SK-N-SH (cell line): ENCODE measurements around the gene CACNA2D3. TPM values are rescaled to one million over a fixed set of nuclear protein-coding genes. Genes with fewer than 3 reads are reported as not detected.

Experiments used
- CTCF ChIA-PET: fragments of 300-600, 350-600 bp; formaldehyde crosslinking; extraction: SDS; loops from one replicate; lab custom pipeline; 2021; lab: Yijun Ruan, JAX
- POLR2A ChIA-PET: fragments of 350-600 bp; sonication (Branson Sonifier 250); formaldehyde crosslinking; extraction: SDS; loops from one replicate; lab custom pipeline; 2020; ENCODE audit warnings: antibody characterized with exemption, inconsistent platforms; lab: Yijun Ruan, JAX
- DNase-seq: peaks from one replicate; pipeline ENCODE4 v3.0.0; 2012
- H2AFZ ChIP-seq: fragments of 200-600 bp; sonication (generic); 2 replicates; pipeline ENCODE4 v1.8.1; 2016; ENCODE audit warnings: antibody characterized with exemption, mild to moderate bottlenecking, low read depth
- H3F3A ChIP-seq: fragments of 200-600 bp; sonication (generic); replicated peaks from 2 replicates; pipeline ENCODE3; 2016; ENCODE audit warnings: antibody characterized with exemption, mild to moderate bottlenecking; ENCODE audit not compliant: insufficient read depth
- H3K27ac ChIP-seq, 2 experiments: fragments of 200-500 bp in 1 of 2; fragments of 200-600 bp in 1 of 2; sonication (Bioruptor generic) in 1 of 2; sonication (generic), shearing (Covaris generic) in 1 of 2; 2 replicates each; pipeline versions ENCODE4 v1.5.1 to v1.6.1; 2014 to 2016; ENCODE audit warnings: low read depth in 2 of 2, inconsistent platforms in 1 of 2, low read length in 1 of 2, mild to moderate bottlenecking in 1 of 2, mixed read lengths in 1 of 2
- H3K27me3 ChIP-seq: fragments of 200-600 bp; sonication (generic), shearing (Covaris generic); 2 replicates; pipeline ENCODE4 v1.6.1; 2016; ENCODE audit warnings: mixed run types; ENCODE audit not compliant: insufficient read depth
- H3K36me3 ChIP-seq, 2 experiments: fragments of 200-500 bp in 1 of 2; fragments of 200-600 bp in 1 of 2; sonication (Bioruptor generic) in 1 of 2; sonication (generic) in 1 of 2; replicated peaks in 1 of 2; 2 replicates each; pipeline versions ENCODE3 to v1.5.1; 2014 to 2016; ENCODE audit warnings: low read length in 1 of 2, mild to moderate bottlenecking in 1 of 2; ENCODE audit not compliant: insufficient read depth in 2 of 2, control insufficient read depth in 1 of 2
- H3K4me1 ChIP-seq, 2 experiments: fragments of 200-500 bp in 1 of 2; fragments of 200-600 bp in 1 of 2; sonication (Bioruptor generic) in 1 of 2; sonication (generic), shearing (Covaris generic) in 1 of 2; 2 replicates each; pipeline versions ENCODE4 v1.5.1 to v1.6.1; 2014 to 2016; ENCODE audit warnings: low read depth in 1 of 2, low read length in 1 of 2, mixed run types in 1 of 2; ENCODE audit not compliant: insufficient read depth in 2 of 2, control insufficient read depth in 1 of 2
- H3K4me2 ChIP-seq: fragments of 200-600 bp; sonication (generic), shearing (Covaris generic); 2 replicates; pipeline ENCODE4 v1.6.1; 2017; ENCODE audit warnings: mixed run types
- H3K4me3 ChIP-seq, 2 experiments: fragments of 200-500 bp in 1 of 2; fragments of 200-600 bp in 1 of 2; sonication (Bioruptor generic) in 1 of 2; sonication (generic), shearing (Covaris generic) in 1 of 2; 2 replicates each; pipeline versions ENCODE4 v1.5.1 to v1.8.1; 2014 to 2016; ENCODE audit warnings: low read depth in 2 of 2, inconsistent platforms in 1 of 2, low read length in 1 of 2, mild to moderate bottlenecking in 1 of 2, mixed read lengths in 1 of 2, moderate library complexity in 1 of 2
- H3K79me2 ChIP-seq: fragments of 200-600 bp; sonication (generic); 2 replicates; pipeline ENCODE4 v1.8.1; 2017; ENCODE audit warnings: mild to moderate bottlenecking; ENCODE audit not compliant: insufficient read depth
- H3K9ac ChIP-seq: fragments of 200-600 bp; sonication (generic); 2 replicates; pipeline ENCODE4 v1.6.1; 2017; ENCODE audit warnings: mixed run types
- H3K9me2 ChIP-seq: fragments of 200-600 bp; sonication (generic); 2 replicates; pipeline ENCODE4 v1.6.1; 2017; ENCODE audit warnings: mixed run types
- H3K9me3 ChIP-seq: fragments of 200-600 bp; sonication (generic); 2 replicates; pipeline ENCODE4 v1.6.1; 2017; ENCODE audit warnings: mixed run types, mild to moderate bottlenecking, moderate library complexity
- H4K20me1 ChIP-seq: fragments of 200-600 bp; sonication (generic); 2 replicates; pipeline ENCODE4 v1.6.1; 2017; ENCODE audit warnings: mild to moderate bottlenecking, mixed run types; ENCODE audit not compliant: insufficient read depth
- CTCF ChIP-seq: fragments of 200-600 bp; sonication (generic); IDR thresholded peaks from 2 replicates; pipeline ENCODE4 v1.6.1; 2017; ENCODE audit warnings: antibody characterized with exemption, mild to moderate bottlenecking, moderate library complexity
- EZH2phosphoT487 ChIP-seq: fragments of 200-600 bp; sonication (generic); IDR thresholded peaks from 2 replicates; pipeline ENCODE4 v1.6.1; 2017; ENCODE audit warnings: low read depth, mixed run types, mild to moderate bottlenecking, antibody characterized with exemption, moderate library complexity, borderline replicate concordance
- IRF3 ChIP-seq: fragments of 150-350 bp; IDR thresholded peaks from 2 replicates; pipeline ENCODE4 v1.6.1; 2016; ENCODE audit warnings: mild to moderate bottlenecking, low read depth, low read length
- JUND ChIP-seq: IDR thresholded peaks from 2 replicates; pipeline ENCODE4 v1.4.0; 2012
- RAD21 ChIP-seq: IDR thresholded peaks from 2 replicates; pipeline ENCODE4 v1.6.1; 2012; ENCODE audit warnings: mild to moderate bottlenecking, low read length
- RCOR1 ChIP-seq: fragments of 150-350 bp; IDR thresholded peaks from 2 replicates; pipeline ENCODE4 v1.6.1; 2017; ENCODE audit warnings: antibody characterized with exemption, low read length
- REST ChIP-seq: IDR thresholded peaks from 2 replicates; pipeline ENCODE4 v1.6.1; 2012; ENCODE audit warnings: mild to moderate bottlenecking, low read depth, low read length, moderate library complexity
- RXRA ChIP-seq: IDR thresholded peaks from 2 replicates; pipeline ENCODE4 v1.4.0; 2012; ENCODE audit warnings: low read depth, mild to moderate bottlenecking, borderline replicate concordance
- SIN3A ChIP-seq: IDR thresholded peaks from 2 replicates; pipeline ENCODE4 v1.6.1; 2012; ENCODE audit warnings: low read depth, mild to moderate bottlenecking, low read length, moderate library complexity, borderline replicate concordance
- SMC3 ChIP-seq: IDR thresholded peaks from 2 replicates; pipeline ENCODE4 v1.6.1; 2012; ENCODE audit warnings: low read depth, low read length, improper control_type of control experiment
- TCF12 ChIP-seq: IDR thresholded peaks from 2 replicates; pipeline ENCODE4 v1.4.0; 2012
- USF1 ChIP-seq: IDR thresholded peaks from 2 replicates; pipeline ENCODE4 v1.4.0; 2012; ENCODE audit warnings: low read depth, borderline replicate concordance
- YY1 ChIP-seq: IDR thresholded peaks from 2 replicates; pipeline ENCODE4 v1.4.0; 2012; ENCODE audit warnings: low read depth, mild to moderate bottlenecking
- ZBTB33 ChIP-seq: IDR thresholded peaks from 2 replicates; pipeline ENCODE4 v1.4.0; 2012; ENCODE audit warnings: low read depth, borderline replicate concordance
- WGBS: methylation state at CpG from one replicate; pipeline ENCODE4 v1.1.6; 2017; ENCODE audit warnings: low lambda C conversion rate; 5-methylcytosine and 5-hydroxymethylcytosine counted together
- polyA plus RNA-seq, 3 experiments: library from polyadenylated mRNA; depleted of rRNA; stranded (reverse); fragments of >200 nt; gene quantifications; 2 replicates each; pipeline ENCODE4 v1.2.3, GENCODE V29; 2012

The CACNA2D3 gene
- polyA plus RNA-seq, 1 of the 3 experiments (the other 2 are of a cell fraction) = 0.15 TPM

GRCh38 chr3:54771050-54771449, 648.7 kb downstream of the CACNA2D3 start (continued):
- TF ChIP-seq IRF3 = no peak
- TF ChIP-seq TCF12 = no peak
- no peak for TF ChIP-seq YY1
- TF ChIP-seq EZH2phosphoT487 = no peak
- TF ChIP-seq JUND = no peak
- TF ChIP-seq SIN3A = no peak
- TF ChIP-seq ZBTB33 = no peak

- H3K27me3 ChIP-seq = no peaks in the 10 kb centered on the region
- no peaks in the 10 kb centered on the region for H3F3A ChIP-seq
- H3K9me3 ChIP-seq = no peaks in the 10 kb centered on the region
- H4K20me1 ChIP-seq = no peaks in the 10 kb centered on the region
- H3K4me2 ChIP-seq = no peak overlapping the region
- no peak for TF ChIP-seq USF1
- POLR2A ChIA-PET = no interaction called here
- H3K4me1 ChIP-seq = peaks cover 0 to 6% of the 10 kb centered on the region in 2 experiments; a peak in 1 of 4 replicates
- no peak overlapping the region for H2AFZ ChIP-seq
- CTCF ChIA-PET = no interaction called here
- H3K79me2 ChIP-seq = no peaks in the 10 kb centered on the region
- WGBS = 9% methylated on average over 2 of the region's 2 CpGs
- H3K27ac ChIP-seq = no peak overlapping the region
- H3K9ac ChIP-seq = no peak overlapping the region
- no peak overlapping the region for H3K4me3 ChIP-seq
- no peak for DNase-seq
- no peaks in the 10 kb centered on the region for H3K36me3 ChIP-seq
- H3K9me2 ChIP-seq = no peaks in the 10 kb centered on the region
These were observed 649.7 kb downstream of the CACNA2D3 start for GRCh38 chr3:54772051-54772450.

- DNase-seq = no peak
- Histone ChIP-seq H3F3A (no peaks in the 10 kb centered on the region), H3K4me1 (peaks cover 0 to 6% of the 10 kb centered on the region in 2 experiments; a peak in 1 of 4 replicates), H3K9me3 (no peaks in the 10 kb centered on the region), H3K4me3 (no peak overlapping the region), H3K9me2 (no peaks in the 10 kb centered on the region), H3K9ac (no peak overlapping the region), H3K4me2 (no peak overlapping the region), H3K79me2 (no peaks in the 10 kb centered on the region), H3K27me3 (no peaks in the 10 kb centered on the region), H2AFZ (no peak overlapping the region), H4K20me1 (no peaks in the 10 kb centered on the region), H3K36me3 (no peaks in the 10 kb centered on the region), H3K27ac (no peak overlapping the region)
- 11% methylated on average over 2 of the region's 2 CpGs for WGBS
- ChIA-PET CTCF (interaction anchor here (0.8 kb wide), 1 partner anchor 10 kb away, joined by 3 read pairs; no protein-coding TSS in a partner anchor), POLR2A (no interaction called here)
- no peak for TF ChIP-seq SMC3
- TF ChIP-seq CTCF = no peak
- no peak for TF ChIP-seq ZBTB33
- no peak for TF ChIP-seq YY1
- TF ChIP-seq RCOR1 = no peak
- TF ChIP-seq REST = no peak
- TF ChIP-seq RXRA = no peak
- no peak for TF ChIP-seq RAD21
These were observed 650.4 kb downstream of the CACNA2D3 start for GRCh38 chr3:54772746-54773145.
